Choroid plexus epithelial cell (primary cell): ENCODE measurements around the gene FOCAD.

Experiments used
- DNase-seq: peaks from one replicate; pipeline ENCODE4 v3.0.0-alpha.2; 2010; ENCODE audit warnings: low read depth
- H3K4me3 ChIP-seq: 2 replicates; pipeline ENCODE4 v1.5.1; 2011; ENCODE audit warnings: low read depth, mild to moderate bottlenecking, control low read depth, low read length, moderate library complexity
- TF ChIP-seq, protein P1 (sequence below): conservative IDR thresholded peaks from 2 replicates; pipeline ENCODE4 v1.5.1; 2011; ENCODE audit warnings: low read depth, mild to moderate bottlenecking, control low read depth, inconsistent platforms, low read length, moderate library complexity

The FOCAD gene

GRCh38 chr9:21001581-21001980 is 317.5 kb downstream of the FOCAD start:
- DNase-seq, result no peak
- TF ChIP-seq, protein P1, sequence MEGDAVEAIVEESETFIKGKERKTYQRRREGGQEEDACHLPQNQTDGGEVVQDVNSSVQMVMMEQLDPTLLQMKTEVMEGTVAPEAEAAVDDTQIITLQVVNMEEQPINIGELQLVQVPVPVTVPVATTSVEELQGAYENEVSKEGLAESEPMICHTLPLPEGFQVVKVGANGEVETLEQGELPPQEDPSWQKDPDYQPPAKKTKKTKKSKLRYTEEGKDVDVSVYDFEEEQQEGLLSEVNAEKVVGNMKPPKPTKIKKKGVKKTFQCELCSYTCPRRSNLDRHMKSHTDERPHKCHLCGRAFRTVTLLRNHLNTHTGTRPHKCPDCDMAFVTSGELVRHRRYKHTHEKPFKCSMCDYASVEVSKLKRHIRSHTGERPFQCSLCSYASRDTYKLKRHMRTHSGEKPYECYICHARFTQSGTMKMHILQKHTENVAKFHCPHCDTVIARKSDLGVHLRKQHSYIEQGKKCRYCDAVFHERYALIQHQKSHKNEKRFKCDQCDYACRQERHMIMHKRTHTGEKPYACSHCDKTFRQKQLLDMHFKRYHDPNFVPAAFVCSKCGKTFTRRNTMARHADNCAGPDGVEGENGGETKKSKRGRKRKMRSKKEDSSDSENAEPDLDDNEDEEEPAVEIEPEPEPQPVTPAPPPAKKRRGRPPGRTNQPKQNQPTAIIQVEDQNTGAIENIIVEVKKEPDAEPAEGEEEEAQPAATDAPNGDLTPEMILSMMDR, result no peak
- H3K4me3 ChIP-seq, result no peak overlapping the region

DNA sequence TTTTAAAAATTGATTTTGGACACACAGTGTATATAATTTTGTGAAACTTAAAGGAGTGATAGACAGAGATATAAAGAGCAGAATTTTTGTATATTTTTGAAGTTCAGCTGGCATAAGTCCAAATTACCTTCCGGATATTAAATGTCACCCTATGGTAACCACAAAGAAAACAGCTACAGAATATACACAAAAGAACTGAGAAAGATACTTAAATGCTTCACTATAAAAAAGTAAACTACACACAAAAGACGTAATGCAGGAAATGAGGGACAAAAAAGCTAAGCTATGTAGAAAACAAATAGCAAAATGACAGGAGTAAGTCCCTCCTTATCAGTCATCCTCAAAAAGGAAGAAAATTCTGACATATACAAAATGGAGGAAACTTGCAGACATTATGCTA is 318.0 kb downstream of the FOCAD start:
- DNase-seq, result no peak
- TF ChIP-seq, protein P1, result no peak
- no peak overlapping the region for H3K4me3 ChIP-seq

GRCh38 chr9:21015129-21015815 is 331.2 kb downstream of the FOCAD start:
- H3K4me3 ChIP-seq, result no peak overlapping the region
- TF ChIP-seq, protein P1, result no peak
- no peak for DNase-seq

- TF ChIP-seq, protein P1, result no peak
- H3K4me3 ChIP-seq, result no peak overlapping the region
- no peak for DNase-seq
Observed at GRCh38 chr9:21015995-21016394, 331.9 kb downstream of the FOCAD start.

- peak; percentile 60 for DNase-seq
Observed at GRCh38 chr9:21016701-21017491, 332.8 kb downstream of the FOCAD start.

DNA sequence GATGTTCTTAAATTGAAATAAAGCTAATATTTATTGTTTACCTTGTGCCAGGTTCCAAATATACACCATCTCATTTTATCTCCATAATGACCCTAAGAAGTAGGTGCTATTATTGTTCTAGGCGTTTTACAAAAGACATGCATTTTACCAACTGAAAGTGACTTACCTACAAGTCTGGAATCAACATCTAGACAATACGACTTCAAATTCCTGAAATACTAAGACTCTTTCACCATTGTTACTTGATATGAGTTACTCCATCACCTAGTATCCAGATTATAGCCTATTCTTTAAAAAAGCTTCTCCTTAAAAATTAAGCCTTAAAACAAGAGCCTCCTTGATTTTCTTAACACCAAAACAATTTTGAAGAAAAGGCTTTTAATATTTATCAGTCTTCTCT is 334.1 kb downstream of the FOCAD start:
- DNase-seq, result no peak
- TF ChIP-seq, protein P1, result no peak
- no peak overlapping the region for H3K4me3 ChIP-seq

More at GRCh38 chr9:21016701-21017491, 332.8 kb downstream of the FOCAD start:
- TF ChIP-seq, protein P1, result no peak
- H3K4me3 ChIP-seq, result no peak overlapping the region

DNA sequence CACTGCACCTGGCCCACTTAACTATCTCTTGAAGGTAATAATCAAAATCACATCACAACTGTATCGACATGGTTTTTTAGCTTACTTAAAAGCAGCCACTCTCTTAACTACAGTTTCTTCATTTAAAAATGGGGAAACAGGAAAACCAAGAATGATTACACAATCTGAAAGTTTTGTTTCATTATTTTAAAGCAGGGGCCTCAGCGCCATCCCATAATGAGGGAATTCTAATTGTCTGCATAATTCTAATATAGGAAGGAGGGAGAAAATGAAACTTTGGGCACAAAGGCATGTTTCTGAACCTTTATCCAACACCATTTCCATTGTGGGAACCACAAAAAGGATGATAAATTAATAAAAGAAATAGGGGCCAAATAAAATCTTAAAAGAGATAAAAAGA is 339.8 kb downstream of the FOCAD start:
- TF ChIP-seq, protein P1, result no peak
- no peak overlapping the region for H3K4me3 ChIP-seq
- no peak for DNase-seq
